ENCODE data around the gene IRF1. TPM values are rescaled to one million over a fixed set of nuclear protein-coding genes. Genes with fewer than 3 reads are reported as not detected.
A peak's percentile ranks its signal among the peaks of the same experiment; 100 is the strongest.

Gene IRF1
- total and polyA plus RNA-seq, 2 of the 8 experiments (the other 6 are each of a cell fraction or from before 2014, with no cell fraction given) = 4.0 to 8.5 TPM

- TF ChIP-seq, protein P1, sequence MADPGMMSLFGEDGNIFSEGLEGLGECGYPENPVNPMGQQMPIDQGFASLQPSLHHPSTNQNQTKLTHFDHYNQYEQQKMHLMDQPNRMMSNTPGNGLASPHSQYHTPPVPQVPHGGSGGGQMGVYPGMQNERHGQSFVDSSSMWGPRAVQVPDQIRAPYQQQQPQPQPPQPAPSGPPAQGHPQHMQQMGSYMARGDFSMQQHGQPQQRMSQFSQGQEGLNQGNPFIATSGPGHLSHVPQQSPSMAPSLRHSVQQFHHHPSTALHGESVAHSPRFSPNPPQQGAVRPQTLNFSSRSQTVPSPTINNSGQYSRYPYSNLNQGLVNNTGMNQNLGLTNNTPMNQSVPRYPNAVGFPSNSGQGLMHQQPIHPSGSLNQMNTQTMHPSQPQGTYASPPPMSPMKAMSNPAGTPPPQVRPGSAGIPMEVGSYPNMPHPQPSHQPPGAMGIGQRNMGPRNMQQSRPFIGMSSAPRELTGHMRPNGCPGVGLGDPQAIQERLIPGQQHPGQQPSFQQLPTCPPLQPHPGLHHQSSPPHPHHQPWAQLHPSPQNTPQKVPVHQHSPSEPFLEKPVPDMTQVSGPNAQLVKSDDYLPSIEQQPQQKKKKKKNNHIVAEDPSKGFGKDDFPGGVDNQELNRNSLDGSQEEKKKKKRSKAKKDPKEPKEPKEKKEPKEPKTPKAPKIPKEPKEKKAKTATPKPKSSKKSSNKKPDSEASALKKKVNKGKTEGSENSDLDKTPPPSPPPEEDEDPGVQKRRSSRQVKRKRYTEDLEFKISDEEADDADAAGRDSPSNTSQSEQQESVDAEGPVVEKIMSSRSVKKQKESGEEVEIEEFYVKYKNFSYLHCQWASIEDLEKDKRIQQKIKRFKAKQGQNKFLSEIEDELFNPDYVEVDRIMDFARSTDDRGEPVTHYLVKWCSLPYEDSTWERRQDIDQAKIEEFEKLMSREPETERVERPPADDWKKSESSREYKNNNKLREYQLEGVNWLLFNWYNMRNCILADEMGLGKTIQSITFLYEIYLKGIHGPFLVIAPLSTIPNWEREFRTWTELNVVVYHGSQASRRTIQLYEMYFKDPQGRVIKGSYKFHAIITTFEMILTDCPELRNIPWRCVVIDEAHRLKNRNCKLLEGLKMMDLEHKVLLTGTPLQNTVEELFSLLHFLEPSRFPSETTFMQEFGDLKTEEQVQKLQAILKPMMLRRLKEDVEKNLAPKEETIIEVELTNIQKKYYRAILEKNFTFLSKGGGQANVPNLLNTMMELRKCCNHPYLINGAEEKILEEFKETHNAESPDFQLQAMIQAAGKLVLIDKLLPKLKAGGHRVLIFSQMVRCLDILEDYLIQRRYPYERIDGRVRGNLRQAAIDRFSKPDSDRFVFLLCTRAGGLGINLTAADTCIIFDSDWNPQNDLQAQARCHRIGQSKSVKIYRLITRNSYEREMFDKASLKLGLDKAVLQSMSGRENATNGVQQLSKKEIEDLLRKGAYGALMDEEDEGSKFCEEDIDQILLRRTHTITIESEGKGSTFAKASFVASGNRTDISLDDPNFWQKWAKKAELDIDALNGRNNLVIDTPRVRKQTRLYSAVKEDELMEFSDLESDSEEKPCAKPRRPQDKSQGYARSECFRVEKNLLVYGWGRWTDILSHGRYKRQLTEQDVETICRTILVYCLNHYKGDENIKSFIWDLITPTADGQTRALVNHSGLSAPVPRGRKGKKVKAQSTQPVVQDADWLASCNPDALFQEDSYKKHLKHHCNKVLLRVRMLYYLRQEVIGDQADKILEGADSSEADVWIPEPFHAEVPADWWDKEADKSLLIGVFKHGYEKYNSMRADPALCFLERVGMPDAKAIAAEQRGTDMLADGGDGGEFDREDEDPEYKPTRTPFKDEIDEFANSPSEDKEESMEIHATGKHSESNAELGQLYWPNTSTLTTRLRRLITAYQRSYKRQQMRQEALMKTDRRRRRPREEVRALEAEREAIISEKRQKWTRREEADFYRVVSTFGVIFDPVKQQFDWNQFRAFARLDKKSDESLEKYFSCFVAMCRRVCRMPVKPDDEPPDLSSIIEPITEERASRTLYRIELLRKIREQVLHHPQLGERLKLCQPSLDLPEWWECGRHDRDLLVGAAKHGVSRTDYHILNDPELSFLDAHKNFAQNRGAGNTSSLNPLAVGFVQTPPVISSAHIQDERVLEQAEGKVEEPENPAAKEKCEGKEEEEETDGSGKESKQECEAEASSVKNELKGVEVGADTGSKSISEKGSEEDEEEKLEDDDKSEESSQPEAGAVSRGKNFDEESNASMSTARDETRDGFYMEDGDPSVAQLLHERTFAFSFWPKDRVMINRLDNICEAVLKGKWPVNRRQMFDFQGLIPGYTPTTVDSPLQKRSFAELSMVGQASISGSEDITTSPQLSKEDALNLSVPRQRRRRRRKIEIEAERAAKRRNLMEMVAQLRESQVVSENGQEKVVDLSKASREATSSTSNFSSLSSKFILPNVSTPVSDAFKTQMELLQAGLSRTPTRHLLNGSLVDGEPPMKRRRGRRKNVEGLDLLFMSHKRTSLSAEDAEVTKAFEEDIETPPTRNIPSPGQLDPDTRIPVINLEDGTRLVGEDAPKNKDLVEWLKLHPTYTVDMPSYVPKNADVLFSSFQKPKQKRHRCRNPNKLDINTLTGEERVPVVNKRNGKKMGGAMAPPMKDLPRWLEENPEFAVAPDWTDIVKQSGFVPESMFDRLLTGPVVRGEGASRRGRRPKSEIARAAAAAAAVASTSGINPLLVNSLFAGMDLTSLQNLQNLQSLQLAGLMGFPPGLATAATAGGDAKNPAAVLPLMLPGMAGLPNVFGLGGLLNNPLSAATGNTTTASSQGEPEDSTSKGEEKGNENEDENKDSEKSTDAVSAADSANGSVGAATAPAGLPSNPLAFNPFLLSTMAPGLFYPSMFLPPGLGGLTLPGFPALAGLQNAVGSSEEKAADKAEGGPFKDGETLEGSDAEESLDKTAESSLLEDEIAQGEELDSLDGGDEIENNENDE (IDR thresholded peaks at IDR 0.05; ENCODE audit: insufficient replicate concordance, low read length) = no peak
- TF ChIP-seq CTCF (IDR thresholded peaks at IDR 0.05; ENCODE audit: control extremely low read depth in 1 of 3, insufficient read depth in 1 of 3, low read depth in 1 of 3, low read length in 3 of 3) (peak; percentile 31 to 80 (median 69)), RAD21 (IDR thresholded peaks at IDR 0.05 in 1 of 2, conservative IDR thresholded peaks at IDR 0.05 in 1 of 2; ENCODE audit: low read depth in 2 of 2, low read length in 2 of 2) (peak; percentile 60 to 63)
These were observed 35.9 kb upstream of the IRF1 start (continued) for GRCh38 chr5:132526290-132526973.

Measured in H1 (cell line).